ENCODE results near the gene NT5C3A.

DNA sequence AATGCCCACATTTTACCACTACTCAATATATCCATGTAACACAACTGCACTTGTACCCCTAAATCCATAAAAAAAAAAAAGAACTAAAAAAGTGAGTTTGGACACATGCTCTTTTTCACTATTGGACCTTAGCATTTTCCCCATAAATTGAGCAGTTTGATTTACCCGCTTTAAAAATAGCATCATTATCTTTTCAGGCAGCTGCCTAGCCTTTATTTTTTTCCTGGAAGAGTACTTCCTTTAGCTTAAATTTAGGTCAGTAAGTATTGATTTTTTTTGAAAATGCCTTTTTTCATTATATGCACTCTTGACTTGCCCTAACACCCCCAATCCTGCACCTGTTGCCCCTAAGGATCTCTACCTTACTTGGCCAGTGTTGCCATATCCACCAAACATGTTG is 5.3 kb upstream of the NT5C3A start:
- TF ChIP-seq, protein P1, sequence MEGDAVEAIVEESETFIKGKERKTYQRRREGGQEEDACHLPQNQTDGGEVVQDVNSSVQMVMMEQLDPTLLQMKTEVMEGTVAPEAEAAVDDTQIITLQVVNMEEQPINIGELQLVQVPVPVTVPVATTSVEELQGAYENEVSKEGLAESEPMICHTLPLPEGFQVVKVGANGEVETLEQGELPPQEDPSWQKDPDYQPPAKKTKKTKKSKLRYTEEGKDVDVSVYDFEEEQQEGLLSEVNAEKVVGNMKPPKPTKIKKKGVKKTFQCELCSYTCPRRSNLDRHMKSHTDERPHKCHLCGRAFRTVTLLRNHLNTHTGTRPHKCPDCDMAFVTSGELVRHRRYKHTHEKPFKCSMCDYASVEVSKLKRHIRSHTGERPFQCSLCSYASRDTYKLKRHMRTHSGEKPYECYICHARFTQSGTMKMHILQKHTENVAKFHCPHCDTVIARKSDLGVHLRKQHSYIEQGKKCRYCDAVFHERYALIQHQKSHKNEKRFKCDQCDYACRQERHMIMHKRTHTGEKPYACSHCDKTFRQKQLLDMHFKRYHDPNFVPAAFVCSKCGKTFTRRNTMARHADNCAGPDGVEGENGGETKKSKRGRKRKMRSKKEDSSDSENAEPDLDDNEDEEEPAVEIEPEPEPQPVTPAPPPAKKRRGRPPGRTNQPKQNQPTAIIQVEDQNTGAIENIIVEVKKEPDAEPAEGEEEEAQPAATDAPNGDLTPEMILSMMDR (IDR thresholded peaks at IDR 0.05 in 4 of 5, conservative IDR thresholded peaks at IDR 0.05 in 1 of 5): no peak
- no peak for TF ChIP-seq POLR2A (IDR thresholded peaks at IDR 0.05)

Measured in gastrocnemius medialis (tissue), 4 donors.